HL-60 (cell line): ENCODE measurements around the gene C6orf136.

Experiments
- DNase-seq, 2 experiments: peaks; one replicate each; pipeline ENCODE4 v3.0.0-alpha.2; 2010 to 2020; ENCODE audit warnings: low read depth in 1 of 2, low spot score in 1 of 2
- H3K27ac ChIP-seq: fragments of 250-450 bp; sonication (Bioruptor Pico); replicated peaks from 2 replicates; pipeline ENCODE4 v1.5.1; 2020; ENCODE audit warnings: mild to moderate bottlenecking, moderate library complexity
- H3K27me3 ChIP-seq: fragments of 250-450 bp; sonication (Bioruptor Pico); 2 replicates; pipeline ENCODE4 v1.5.1; 2021; ENCODE audit warnings: mild to moderate bottlenecking, moderate library complexity; ENCODE audit not compliant: insufficient read depth, poor library complexity, severe bottlenecking
- H3K4me3 ChIP-seq: replicated peaks from 2 replicates; pipeline ENCODE4 v1.5.1; 2011; ENCODE audit warnings: mild to moderate bottlenecking, control low read depth, low read length; ENCODE audit not compliant: insufficient read depth
- CTCF ChIP-seq: IDR thresholded peaks from one replicate; pipeline ENCODE4 v1.5.1; 2011; ENCODE audit warnings: low read length, control low read depth, inconsistent platforms; ENCODE audit not compliant: insufficient read depth
- GABPA ChIP-seq: IDR thresholded peaks from 2 replicates; pipeline ENCODE4 v1.6.1; 2012; ENCODE audit warnings: low read depth
- POLR2AphosphoS5 ChIP-seq: IDR thresholded peaks from 2 replicates; pipeline ENCODE4 v1.6.1; 2012; ENCODE audit warnings: low read depth
- SPI1 ChIP-seq: IDR thresholded peaks from 2 replicates; pipeline ENCODE4 v1.6.1; 2012; ENCODE audit warnings: low read depth, mild to moderate bottlenecking, borderline replicate concordance
- TF ChIP-seq, protein P1 (sequence below): IDR thresholded peaks from 2 replicates; pipeline ENCODE4 v1.6.1; 2012; ENCODE audit warnings: low read depth; ENCODE audit not compliant: insufficient replicate concordance

The C6orf136 gene

DNA sequence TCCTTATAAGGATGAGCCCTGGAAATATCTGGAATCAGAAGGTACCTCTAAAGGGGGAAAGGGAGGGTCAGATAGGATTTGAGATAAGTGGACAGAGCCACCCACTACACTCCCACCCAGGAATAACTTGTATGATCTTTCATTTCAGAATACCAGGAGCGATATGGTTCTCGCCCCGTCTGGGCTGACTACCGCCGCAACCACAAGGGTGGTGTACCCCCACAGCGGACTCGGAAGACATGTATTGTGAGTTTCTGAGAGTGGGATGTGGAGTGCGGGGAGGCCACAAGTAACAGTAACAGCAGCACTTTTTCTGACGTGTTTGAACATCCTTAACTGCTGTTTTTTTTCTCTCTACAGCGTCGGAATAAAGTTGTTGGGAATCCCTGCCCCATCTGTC, 27.4 kb upstream of the C6orf136 start:
- TF ChIP-seq, protein P1, sequence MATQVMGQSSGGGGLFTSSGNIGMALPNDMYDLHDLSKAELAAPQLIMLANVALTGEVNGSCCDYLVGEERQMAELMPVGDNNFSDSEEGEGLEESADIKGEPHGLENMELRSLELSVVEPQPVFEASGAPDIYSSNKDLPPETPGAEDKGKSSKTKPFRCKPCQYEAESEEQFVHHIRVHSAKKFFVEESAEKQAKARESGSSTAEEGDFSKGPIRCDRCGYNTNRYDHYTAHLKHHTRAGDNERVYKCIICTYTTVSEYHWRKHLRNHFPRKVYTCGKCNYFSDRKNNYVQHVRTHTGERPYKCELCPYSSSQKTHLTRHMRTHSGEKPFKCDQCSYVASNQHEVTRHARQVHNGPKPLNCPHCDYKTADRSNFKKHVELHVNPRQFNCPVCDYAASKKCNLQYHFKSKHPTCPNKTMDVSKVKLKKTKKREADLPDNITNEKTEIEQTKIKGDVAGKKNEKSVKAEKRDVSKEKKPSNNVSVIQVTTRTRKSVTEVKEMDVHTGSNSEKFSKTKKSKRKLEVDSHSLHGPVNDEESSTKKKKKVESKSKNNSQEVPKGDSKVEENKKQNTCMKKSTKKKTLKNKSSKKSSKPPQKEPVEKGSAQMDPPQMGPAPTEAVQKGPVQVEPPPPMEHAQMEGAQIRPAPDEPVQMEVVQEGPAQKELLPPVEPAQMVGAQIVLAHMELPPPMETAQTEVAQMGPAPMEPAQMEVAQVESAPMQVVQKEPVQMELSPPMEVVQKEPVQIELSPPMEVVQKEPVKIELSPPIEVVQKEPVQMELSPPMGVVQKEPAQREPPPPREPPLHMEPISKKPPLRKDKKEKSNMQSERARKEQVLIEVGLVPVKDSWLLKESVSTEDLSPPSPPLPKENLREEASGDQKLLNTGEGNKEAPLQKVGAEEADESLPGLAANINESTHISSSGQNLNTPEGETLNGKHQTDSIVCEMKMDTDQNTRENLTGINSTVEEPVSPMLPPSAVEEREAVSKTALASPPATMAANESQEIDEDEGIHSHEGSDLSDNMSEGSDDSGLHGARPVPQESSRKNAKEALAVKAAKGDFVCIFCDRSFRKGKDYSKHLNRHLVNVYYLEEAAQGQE = no peak
- TF ChIP-seq CTCF (no peak), POLR2AphosphoS5 (no peak), SPI1 (no peak), GABPA (no peak)
- no peaks in the 10 kb centered on the region for H3K27me3 ChIP-seq
- DNase-seq = no peak
- no peak overlapping the region for H3K4me3 ChIP-seq
- H3K27ac ChIP-seq = peak overlapping the region; percentile 99; the same call in 1 of the 2 replicates

DNA sequence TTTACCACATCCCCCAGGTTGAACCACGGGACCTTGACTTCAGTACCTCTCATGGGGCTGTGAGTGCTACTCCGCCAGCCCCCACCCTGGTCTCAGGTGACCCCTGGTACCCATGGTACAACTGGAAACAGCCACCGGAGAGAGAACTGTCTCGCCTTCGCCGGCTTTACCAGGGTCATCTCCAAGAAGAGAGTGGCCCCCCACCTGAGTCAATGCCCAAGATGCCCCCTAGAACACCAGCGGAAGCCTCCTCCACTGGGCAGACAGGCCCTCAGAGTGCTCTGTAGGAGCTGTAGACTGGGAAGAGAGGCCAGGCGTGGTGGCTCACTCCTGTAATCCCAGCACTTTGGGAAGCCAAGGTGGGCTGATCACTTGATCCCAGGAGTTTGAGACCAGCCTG, 21.4 kb upstream of the C6orf136 start:
- no peaks in the 10 kb centered on the region for H3K27me3 ChIP-seq
- H3K4me3 ChIP-seq = no peak overlapping the region
- TF ChIP-seq, protein P1 = no peak
- TF ChIP-seq CTCF = no peak
- TF ChIP-seq SPI1 = no peak
- TF ChIP-seq POLR2AphosphoS5 = no peak
- no peak for TF ChIP-seq GABPA
- no peak for DNase-seq
- H3K27ac ChIP-seq = no peak overlapping the region

GRCh38 chr6:30626484-30627366, 20.2 kb upstream of the C6orf136 start, which contains the start of gene ATAT1:
ATAT1 (plus strand) TSS chr6:30626874.
- peak; percentile 21; the same call in 1 of the 2 replicates for TF ChIP-seq SPI1
- TF ChIP-seq GABPA = peak; percentile 61
- TF ChIP-seq CTCF = no peak
- TF ChIP-seq, protein P1 = no peak
- TF ChIP-seq POLR2AphosphoS5 = peak; percentile 88; the same call in 1 of the 2 replicates
- H3K27ac ChIP-seq = peak within 1 kb of the TSS; percentile 69
- DNase-seq = peak; percentile 67 to 81
- no peaks in the 10 kb centered on the region for H3K27me3 ChIP-seq
- H3K4me3 ChIP-seq = peak within 1 kb of the TSS; percentile 83
